ENCODE results near the gene OCIAD2.
"Not testable (repeated sequence)": the region's sequence is repeated elsewhere in the genome, so short reads cannot be mapped to it uniquely, and the experiment has no call there.

The OCIAD2 gene

GRCh38 chr4:48864696-48865095, 41.9 kb downstream of the OCIAD2 start:
- H3K4me1 ChIP-seq (ENCODE audit: control insufficient read depth, insufficient read depth, low read length); H3K27me3 ChIP-seq (ENCODE audit: control insufficient read depth, insufficient read depth, low read length); H3K27ac ChIP-seq (ENCODE audit: low read depth, low read length); H3K36me3 ChIP-seq (ENCODE audit: control insufficient read depth, insufficient read depth, low read length); H3K4me3 ChIP-seq (ENCODE audit: low read length); H3K9ac ChIP-seq (ENCODE audit: low read length): not testable (repeated sequence)

- H3K4me3 ChIP-seq (ENCODE audit: low read length), result no peak overlapping the region
- H3K36me3 ChIP-seq (ENCODE audit: control insufficient read depth, insufficient read depth, low read length), result no peaks in the 10 kb centered on the region
- H3K27ac ChIP-seq (ENCODE audit: low read depth, low read length), result no peak overlapping the region
- no peaks in the 10 kb centered on the region for H3K27me3 ChIP-seq (ENCODE audit: control insufficient read depth, insufficient read depth, low read length)
- no peaks in the 10 kb centered on the region for H3K4me1 ChIP-seq (ENCODE audit: control insufficient read depth, insufficient read depth, low read length)
- no peak overlapping the region for H3K9ac ChIP-seq (ENCODE audit: low read length)
Measured at GRCh38 chr4:48863728-48864127, 42.8 kb downstream of the OCIAD2 start.

DNA sequence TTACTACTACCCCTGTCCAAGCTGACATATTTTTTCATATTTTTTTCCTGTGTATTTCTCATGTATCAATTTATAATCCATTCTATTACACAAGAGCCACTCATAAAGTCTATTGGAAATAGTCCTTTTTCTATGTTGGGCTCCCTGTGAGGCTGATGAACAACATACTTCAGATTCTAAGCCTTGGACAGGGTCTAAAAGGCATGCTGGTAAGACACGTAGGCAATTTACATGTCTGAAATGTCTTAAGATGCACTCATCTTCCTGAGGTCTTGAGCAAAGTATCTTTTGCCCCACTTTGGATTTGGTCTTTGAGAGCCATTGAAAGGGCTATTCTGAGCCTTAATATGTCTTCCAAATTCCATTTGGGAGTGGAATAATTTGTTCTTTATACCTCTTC, 43.9 kb downstream of the OCIAD2 start:
- Histone ChIP-seq H3K36me3 (ENCODE audit: control insufficient read depth, insufficient read depth, low read length) (peaks cover 3% of the 10 kb centered on the region), H3K4me3 (ENCODE audit: low read length) (no peak overlapping the region), H3K4me1 (ENCODE audit: control insufficient read depth, insufficient read depth, low read length) (no peaks in the 10 kb centered on the region), H3K9ac (ENCODE audit: low read length) (no peak overlapping the region), H3K27ac (ENCODE audit: low read depth, low read length) (no peak overlapping the region), H3K27me3 (ENCODE audit: control insufficient read depth, insufficient read depth, low read length) (no peaks in the 10 kb centered on the region)

GRCh38 chr4:48862038-48862437, 44.5 kb downstream of the OCIAD2 start:
- Histone ChIP-seq H3K36me3 (ENCODE audit: control insufficient read depth, insufficient read depth, low read length) (peaks cover 5% of the 10 kb centered on the region), H3K4me1 (ENCODE audit: control insufficient read depth, insufficient read depth, low read length) (no peaks in the 10 kb centered on the region), H3K9ac (ENCODE audit: low read length) (no peak overlapping the region), H3K27ac (ENCODE audit: low read depth, low read length) (no peak overlapping the region), H3K4me3 (ENCODE audit: low read length) (no peak overlapping the region), H3K27me3 (ENCODE audit: control insufficient read depth, insufficient read depth, low read length) (no peaks in the 10 kb centered on the region)

DNA sequence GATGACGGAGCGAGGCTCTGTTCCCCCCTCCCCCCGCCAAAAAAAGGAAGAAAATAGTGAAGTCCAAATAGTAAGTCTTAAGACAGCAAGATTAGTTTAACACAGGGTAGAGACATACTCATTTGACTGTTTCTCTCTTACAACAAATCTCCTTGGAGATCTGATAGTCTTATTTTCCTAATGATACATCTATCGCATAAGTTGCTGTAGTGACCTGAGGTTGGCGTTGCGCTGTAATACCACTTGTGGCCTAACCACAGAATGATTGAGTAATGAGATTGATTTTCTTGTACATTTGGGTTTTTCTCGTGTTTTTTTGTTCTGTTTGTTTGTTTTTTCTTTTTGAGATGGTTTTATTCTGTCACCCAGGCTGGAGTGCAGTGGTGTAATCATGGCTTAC, 48.4 kb downstream of the OCIAD2 start:
- peaks cover 5% of the 10 kb centered on the region for H3K36me3 ChIP-seq (ENCODE audit: control insufficient read depth, insufficient read depth, low read length)
- no peaks in the 10 kb centered on the region for H3K4me1 ChIP-seq (ENCODE audit: control insufficient read depth, insufficient read depth, low read length)
- H3K4me3 ChIP-seq (ENCODE audit: low read length), result no peak overlapping the region
- no peaks in the 10 kb centered on the region for H3K27me3 ChIP-seq (ENCODE audit: control insufficient read depth, insufficient read depth, low read length)
- no peak overlapping the region for H3K9ac ChIP-seq (ENCODE audit: low read length)
- H3K27ac ChIP-seq (ENCODE audit: low read depth, low read length), result no peak overlapping the region

- Histone ChIP-seq H3K4me1 (ENCODE audit: control insufficient read depth, insufficient read depth, low read length) (no peaks in the 10 kb centered on the region), H3K36me3 (ENCODE audit: control insufficient read depth, insufficient read depth, low read length) (peaks cover 5% of the 10 kb centered on the region), H3K9ac (ENCODE audit: low read length) (no peak overlapping the region), H3K27ac (ENCODE audit: low read depth, low read length) (no peak overlapping the region), H3K4me3 (ENCODE audit: low read length) (no peak overlapping the region), H3K27me3 (ENCODE audit: control insufficient read depth, insufficient read depth, low read length) (no peaks in the 10 kb centered on the region)
Measured at GRCh38 chr4:48854982-48855381, 51.6 kb downstream of the OCIAD2 start.

DNA sequence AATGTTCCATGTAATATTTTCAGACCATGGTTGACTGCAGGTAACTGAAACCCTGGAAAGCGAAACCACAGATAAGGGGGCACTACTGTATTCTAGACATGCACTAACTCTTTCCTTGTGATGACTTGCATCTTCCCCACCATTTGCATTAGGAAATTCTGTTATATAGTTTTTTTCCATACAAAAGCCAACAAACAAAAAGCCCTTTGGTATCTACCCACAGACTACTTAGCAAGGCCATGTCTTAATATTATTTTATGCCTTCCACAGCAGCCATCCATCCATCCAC, 52.2 kb downstream of the OCIAD2 start:
- Histone ChIP-seq H3K9ac (ENCODE audit: low read length) (no peak overlapping the region), H3K4me1 (ENCODE audit: control insufficient read depth, insufficient read depth, low read length) (no peaks in the 10 kb centered on the region), H3K4me3 (ENCODE audit: low read length) (no peak overlapping the region), H3K27ac (ENCODE audit: low read depth, low read length) (no peak overlapping the region), H3K27me3 (ENCODE audit: control insufficient read depth, insufficient read depth, low read length) (no peaks in the 10 kb centered on the region), H3K36me3 (ENCODE audit: control insufficient read depth, insufficient read depth, low read length) (peaks cover 5% of the 10 kb centered on the region)

DNA sequence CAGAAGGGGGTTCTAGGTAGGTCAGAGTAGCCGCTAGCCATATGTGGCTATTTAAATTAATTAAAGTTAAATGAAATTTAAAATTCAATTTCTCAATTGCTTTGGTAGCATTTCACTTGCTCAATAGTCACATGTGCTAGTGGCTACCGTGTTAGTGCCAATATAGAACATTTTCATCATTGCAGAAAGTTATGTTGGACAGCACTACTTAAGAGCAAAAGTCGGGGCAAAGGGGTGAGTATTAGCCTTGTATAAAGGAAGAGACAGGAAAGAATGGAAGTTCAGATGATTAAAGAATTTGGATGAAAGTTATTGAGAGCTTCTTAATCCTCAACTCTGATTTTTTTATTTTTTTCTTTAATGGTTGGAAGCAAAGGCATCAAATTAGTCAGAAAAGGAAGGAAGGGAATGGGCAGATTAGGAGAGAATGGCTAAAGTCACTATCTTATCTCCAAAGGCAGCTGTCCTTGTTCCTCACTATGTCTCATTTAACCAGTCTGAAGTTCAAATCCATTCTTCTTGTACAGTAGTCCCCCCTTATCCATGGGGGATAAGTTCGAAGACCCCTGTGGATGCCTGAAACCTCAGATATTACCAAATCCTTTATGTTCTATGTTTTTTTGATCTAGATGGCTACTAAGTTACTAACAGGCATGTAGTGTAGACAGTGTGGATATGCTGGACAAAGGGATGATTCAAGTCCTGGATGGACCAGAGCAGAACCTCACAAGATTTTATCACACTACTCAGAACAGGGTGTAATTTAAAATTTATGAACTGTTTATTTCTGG, 52.8 kb downstream of the OCIAD2 start:
- peaks cover 5% of the 10 kb centered on the region for H3K36me3 ChIP-seq (ENCODE audit: control insufficient read depth, insufficient read depth, low read length)
- H3K4me3 ChIP-seq (ENCODE audit: low read length), result no peak overlapping the region
- no peak overlapping the region for H3K9ac ChIP-seq (ENCODE audit: low read length)
- H3K4me1 ChIP-seq (ENCODE audit: control insufficient read depth, insufficient read depth, low read length), result no peaks in the 10 kb centered on the region
- H3K27me3 ChIP-seq (ENCODE audit: control insufficient read depth, insufficient read depth, low read length), result no peaks in the 10 kb centered on the region
- no peak overlapping the region for H3K27ac ChIP-seq (ENCODE audit: low read depth, low read length)

DNA sequence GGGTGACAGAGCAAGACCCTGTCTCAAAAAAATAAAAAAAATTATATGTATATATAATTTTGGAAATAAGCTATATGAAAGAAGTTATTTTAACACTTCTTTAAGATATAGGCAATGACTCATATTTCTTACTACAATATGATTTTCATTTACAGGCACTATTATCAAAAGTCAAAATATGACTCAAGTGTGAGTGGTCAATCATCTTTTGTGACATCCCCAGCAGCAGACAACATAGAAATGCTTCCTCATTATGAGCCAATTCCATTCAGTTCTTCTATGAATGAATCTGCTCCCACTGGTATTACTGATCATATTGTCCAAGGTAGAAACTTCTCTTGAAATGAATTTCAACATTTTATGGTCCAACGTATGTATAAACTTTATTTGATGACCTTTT, 54.9 kb downstream of the OCIAD2 start:
- H3K27me3 ChIP-seq (ENCODE audit: control insufficient read depth, insufficient read depth, low read length), result no peaks in the 10 kb centered on the region
- no peak overlapping the region for H3K4me3 ChIP-seq (ENCODE audit: low read length)
- no peak overlapping the region for H3K9ac ChIP-seq (ENCODE audit: low read length)
- H3K4me1 ChIP-seq (ENCODE audit: control insufficient read depth, insufficient read depth, low read length), result no peaks in the 10 kb centered on the region
- no peaks in the 10 kb centered on the region for H3K36me3 ChIP-seq (ENCODE audit: control insufficient read depth, insufficient read depth, low read length)
- H3K27ac ChIP-seq (ENCODE audit: low read depth, low read length), result no peak overlapping the region

GRCh38 chr4:48848799-48849198, 57.8 kb downstream of the OCIAD2 start:
- not testable (repeated sequence) for H3K27me3 ChIP-seq (ENCODE audit: control insufficient read depth, insufficient read depth, low read length); H3K27ac ChIP-seq (ENCODE audit: low read depth, low read length); H3K4me3 ChIP-seq (ENCODE audit: low read length); H3K9ac ChIP-seq (ENCODE audit: low read length); H3K36me3 ChIP-seq (ENCODE audit: control insufficient read depth, insufficient read depth, low read length); H3K4me1 ChIP-seq (ENCODE audit: control insufficient read depth, insufficient read depth, low read length)

DNA sequence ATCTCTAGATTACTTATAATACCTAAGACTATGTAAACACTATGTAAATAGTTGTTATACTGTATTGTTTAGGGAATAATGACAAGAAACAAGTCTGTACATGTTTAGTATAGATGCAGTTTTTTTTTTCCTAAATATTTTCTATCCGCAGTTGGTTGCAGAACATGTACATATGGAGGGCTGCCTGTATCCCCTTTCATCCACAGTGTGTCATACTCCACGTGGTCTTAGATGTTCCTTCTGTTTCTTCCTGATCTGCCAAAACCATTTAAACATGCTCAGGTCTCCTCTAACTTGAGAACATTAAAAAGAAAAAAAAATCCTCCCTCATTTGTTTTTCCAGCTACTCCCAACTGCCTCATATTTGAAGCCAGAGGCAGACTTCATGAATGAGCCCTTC, 61.7 kb downstream of the OCIAD2 start:
- H3K27me3 ChIP-seq (ENCODE audit: control insufficient read depth, insufficient read depth, low read length), result no peaks in the 10 kb centered on the region
- H3K27ac ChIP-seq (ENCODE audit: low read depth, low read length), result no peak overlapping the region
- H3K4me1 ChIP-seq (ENCODE audit: control insufficient read depth, insufficient read depth, low read length), result no peaks in the 10 kb centered on the region
- H3K9ac ChIP-seq (ENCODE audit: low read length), result no peak overlapping the region
- peaks cover 8% of the 10 kb centered on the region for H3K36me3 ChIP-seq (ENCODE audit: control insufficient read depth, insufficient read depth, low read length)
- H3K4me3 ChIP-seq (ENCODE audit: low read length), result no peak overlapping the region

- Histone ChIP-seq H3K36me3 (ENCODE audit: control insufficient read depth, insufficient read depth, low read length) (peaks cover 13% of the 10 kb centered on the region), H3K27me3 (ENCODE audit: control insufficient read depth, insufficient read depth, low read length) (no peaks in the 10 kb centered on the region), H3K4me1 (ENCODE audit: control insufficient read depth, insufficient read depth, low read length) (no peaks in the 10 kb centered on the region), H3K9ac (ENCODE audit: low read length) (no peak overlapping the region), H3K4me3 (ENCODE audit: low read length) (no peak overlapping the region), H3K27ac (ENCODE audit: low read depth, low read length) (no peak overlapping the region)
Measured at GRCh38 chr4:48841045-48841827, 65.3 kb downstream of the OCIAD2 start.

- Histone ChIP-seq H3K9ac (ENCODE audit: low read length) (no peak overlapping the region), H3K27ac (ENCODE audit: low read depth, low read length) (no peak overlapping the region), H3K27me3 (ENCODE audit: control insufficient read depth, insufficient read depth, low read length) (no peaks in the 10 kb centered on the region), H3K4me1 (ENCODE audit: control insufficient read depth, insufficient read depth, low read length) (peaks cover 12% of the 10 kb centered on the region), H3K4me3 (ENCODE audit: low read length) (no peak overlapping the region), H3K36me3 (ENCODE audit: control insufficient read depth, insufficient read depth, low read length) (peaks cover 13% of the 10 kb centered on the region)
Measured at GRCh38 chr4:48836658-48837057, 69.9 kb downstream of the OCIAD2 start.

Data from rectal smooth muscle tissue (tissue), 1 donor.